Stimulated activated CD8-positive, alpha-beta memory T cell treated with anti-CD3 and anti-CD28 coated beads, Interleukin-7, amount 100 ng/mL, for 4 hours (primary cell): ENCODE data around the gene HIP1.
"Not testable (repeated sequence)": the region's sequence is repeated elsewhere in the genome, so short reads cannot be mapped to it uniquely, and the experiment has no call there.

Experiments used
- DNase-seq, 2 donors: peaks; one replicate each; pipeline ENCODE4 v3.0.0-alpha.2; 2020; ENCODE audit warnings: low read depth in 2 of 2

HIP1 gene

DNA sequence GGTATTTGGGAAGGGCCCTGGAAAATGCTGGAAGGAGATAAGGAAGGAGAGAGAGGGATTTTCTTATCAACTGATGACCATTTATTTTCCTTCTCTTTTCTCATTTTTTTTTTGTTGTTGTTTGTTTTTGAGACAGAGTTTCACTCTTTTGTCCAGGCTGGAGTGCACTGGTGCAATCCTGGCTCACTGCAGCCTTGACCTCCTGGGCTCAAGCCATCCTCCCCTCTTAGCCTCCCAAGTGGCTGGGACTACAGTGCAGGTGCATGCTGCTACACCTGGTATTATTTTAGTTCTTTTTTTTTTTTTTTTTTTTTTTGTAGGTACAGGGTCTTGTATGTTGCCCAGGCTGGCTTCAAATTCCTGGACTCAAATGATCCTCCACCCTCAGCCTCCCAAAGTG, 52.2 kb downstream of the HIP1 start:
- DNase-seq, result no peak

- not testable (repeated sequence) for DNase-seq
Measured at GRCh38 chr7:75682052-75682451, 56.7 kb downstream of the HIP1 start.

DNA sequence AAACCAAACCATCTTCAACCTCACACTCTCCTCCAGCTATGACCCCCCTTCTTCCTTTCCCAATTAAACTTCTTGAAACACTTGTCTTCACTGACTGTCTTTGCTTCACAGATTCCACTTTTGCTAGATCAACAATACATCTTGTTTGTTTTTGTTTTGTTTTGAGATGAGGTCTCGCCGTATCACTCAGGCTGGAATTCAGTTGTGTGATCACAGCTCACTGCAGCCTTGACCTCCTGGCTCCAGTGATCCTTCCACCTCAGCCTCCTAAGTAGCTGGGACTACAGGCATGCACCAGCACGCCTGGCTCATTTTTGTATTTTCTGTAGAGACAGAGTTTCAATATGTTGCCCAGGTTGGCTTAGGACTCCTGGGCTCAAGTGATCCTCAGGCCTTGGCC, 59.7 kb downstream of the HIP1 start:
- no peak for DNase-seq

GRCh38 chr7:75669579-75669978, 69.2 kb downstream of the HIP1 start:
- no peak for DNase-seq

DNA sequence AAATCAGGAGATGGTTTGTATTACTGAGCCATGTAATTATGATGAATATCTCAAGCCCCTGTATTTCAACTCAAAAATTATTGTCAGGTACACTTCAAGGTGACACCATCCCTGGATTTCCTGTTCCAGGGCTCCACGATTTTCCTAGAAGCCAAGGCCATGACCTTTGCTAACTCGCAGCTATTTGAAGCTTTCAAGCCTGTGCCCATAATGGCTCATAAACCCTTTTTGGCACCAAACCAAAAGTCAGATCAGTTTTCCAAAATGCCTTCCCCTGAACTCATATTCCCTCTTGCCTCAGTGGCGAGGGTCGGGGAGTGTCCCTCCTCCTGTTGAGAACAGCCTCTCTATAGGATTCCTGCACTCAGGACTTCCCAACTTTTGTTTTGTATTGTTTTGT, 70.8 kb downstream of the HIP1 start:
- no peak for DNase-seq

DNA sequence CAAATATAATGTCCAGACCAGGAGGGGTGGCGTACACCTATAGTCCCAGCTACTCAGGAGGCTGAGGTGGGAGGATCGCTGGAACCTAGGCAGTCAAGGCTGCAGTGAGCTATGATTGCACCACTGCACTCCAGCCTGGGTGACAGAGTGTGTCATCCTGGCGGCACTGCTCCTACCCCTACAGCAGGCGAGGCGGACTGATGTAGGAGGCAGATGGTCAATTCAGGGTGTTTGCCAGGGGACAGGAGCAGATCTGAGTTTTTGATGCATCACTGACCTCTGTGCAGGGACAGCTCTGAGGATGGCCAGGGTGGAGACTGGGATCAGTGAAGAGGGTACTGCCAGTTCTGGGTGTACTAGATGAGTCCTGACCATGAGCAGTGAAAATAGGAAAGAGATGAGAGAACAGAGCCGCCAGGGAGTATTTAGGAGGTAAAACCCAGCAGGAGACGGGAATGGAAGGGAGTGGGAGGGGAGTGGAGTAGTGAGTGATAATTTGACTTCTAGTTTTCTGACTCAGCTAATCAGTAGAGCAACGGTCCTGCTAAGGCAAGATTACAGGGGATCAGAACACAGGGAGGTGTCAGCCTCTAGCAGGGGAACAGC, 75.3 kb downstream of the HIP1 start:
- no peak for DNase-seq

- DNase-seq, result no peak
Measured at GRCh38 chr7:75662579-75663301, 76.0 kb downstream of the HIP1 start.

DNA sequence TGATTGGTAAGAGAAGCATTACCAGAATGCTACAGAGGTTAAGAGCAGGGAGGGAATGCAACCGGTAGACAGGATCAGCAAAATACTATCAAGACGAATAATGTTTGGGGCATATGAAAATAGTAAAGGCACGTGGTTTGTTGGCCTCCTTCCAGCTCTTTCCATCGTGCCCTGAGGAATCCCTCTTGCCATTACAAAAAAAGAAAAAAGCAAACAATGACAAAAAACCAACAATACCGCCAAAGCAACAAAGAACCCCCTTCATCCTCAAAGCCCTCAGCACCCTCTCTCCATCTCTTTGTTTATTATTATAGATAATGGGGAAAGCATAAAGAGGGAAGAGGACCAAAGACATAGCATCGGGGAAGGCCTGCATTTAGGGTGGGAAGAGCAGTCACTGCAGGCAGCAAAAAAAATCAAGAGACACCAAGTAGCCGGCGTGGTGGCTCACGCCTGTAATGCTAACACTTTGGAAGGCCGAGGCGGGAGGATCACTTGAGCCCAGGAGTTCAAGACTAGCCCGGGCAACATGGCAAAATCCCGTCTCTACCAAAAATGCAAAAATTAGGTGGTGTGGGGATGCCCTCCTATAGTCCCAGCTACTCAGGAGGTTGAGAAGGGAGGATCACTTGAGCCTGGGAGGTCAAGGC, 78.0 kb downstream of the HIP1 start:
- no peak for DNase-seq

- no peak for DNase-seq
Measured at GRCh38 chr7:75658802-75659201, 79.9 kb downstream of the HIP1 start.

DNA sequence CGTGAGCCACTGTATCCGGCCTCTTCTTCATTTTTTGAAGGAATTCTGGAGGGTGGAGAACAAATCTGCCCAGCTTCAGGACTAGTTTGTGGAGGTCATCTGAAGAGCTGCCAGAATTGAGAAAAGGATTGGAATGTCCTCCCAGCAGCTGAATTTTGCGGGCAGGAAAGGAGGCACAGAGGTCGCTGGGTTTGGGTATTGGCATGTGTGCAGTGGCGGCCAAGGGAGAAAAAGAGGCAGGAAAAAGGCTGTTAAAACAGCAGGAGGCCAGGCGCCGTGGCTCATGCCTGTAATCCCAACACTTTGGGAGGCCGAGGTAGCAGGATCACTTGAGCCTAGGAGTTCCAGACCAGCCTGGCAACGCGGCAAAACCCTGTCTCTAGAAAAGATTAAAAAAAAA, 80.4 kb downstream of the HIP1 start:
- no peak for DNase-seq

GRCh38 chr7:75657866-75658265, 80.9 kb downstream of the HIP1 start:
- DNase-seq, result no peak

GRCh38 chr7:75656740-75657139, 82.0 kb downstream of the HIP1 start:
- DNase-seq, result no peak

DNA sequence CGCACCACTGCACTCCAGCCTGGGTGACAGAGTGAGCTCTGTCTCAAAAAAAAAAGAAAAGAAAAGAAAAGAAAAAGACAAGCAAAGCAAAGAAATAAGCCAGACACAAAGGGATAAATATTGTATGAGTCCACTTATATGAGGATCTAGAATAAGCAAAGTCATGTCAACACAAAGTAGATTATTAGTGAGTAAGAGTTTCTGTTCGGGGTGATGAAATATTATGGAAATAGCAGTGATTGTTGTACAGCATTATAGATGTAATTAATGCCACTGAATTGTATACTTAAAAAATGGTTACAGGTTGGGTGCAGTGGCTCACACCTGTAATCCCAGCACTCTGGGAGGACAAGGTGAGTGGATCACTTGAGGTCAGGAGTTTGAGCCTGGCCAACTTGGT, 83.2 kb downstream of the HIP1 start:
- no peak for DNase-seq

DNA sequence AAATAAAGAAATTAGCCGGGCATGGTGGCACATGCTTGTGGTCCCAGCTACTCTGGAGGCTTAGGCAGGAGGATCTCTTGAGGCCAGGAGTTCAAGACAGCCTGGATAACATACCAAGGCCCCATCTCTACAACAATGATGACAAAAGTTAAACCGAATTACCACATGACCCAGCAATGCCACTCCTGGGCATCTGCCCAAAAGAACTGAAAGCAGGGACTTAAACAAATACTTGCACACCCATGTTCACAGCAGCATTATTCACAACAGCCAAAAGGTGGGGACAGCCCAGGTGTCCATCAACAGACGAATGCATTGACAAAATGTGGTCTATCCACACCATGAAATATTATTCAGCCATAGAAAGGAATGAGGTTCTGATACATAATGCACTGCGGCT, 83.9 kb downstream of the HIP1 start:
- no peak for DNase-seq

- DNase-seq, result no peak
Measured at GRCh38 chr7:75653651-75654050, 85.1 kb downstream of the HIP1 start.

DNA sequence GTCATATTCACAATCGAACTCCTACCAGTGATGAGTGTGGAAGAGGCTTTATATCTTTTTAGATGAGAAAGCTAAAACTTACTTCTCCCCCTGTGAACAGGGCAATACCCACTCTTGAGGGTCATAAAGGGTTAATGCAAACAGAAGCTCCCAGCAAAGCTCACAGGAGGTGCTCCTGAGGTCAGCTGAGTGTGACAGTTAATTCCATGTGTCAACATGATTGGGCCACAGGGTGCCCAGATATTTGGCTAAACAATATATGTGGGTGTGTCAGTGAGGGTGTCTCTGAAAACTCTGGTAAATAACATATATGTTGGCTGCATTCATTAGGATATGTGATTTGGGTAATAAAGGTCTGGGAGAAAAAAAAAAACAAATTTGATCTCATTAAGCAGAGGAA, 86.0 kb downstream of the HIP1 start:
- DNase-seq, result no peak

GRCh38 chr7:75650681-75651080, 88.1 kb downstream of the HIP1 start:
- no peak for DNase-seq

DNA sequence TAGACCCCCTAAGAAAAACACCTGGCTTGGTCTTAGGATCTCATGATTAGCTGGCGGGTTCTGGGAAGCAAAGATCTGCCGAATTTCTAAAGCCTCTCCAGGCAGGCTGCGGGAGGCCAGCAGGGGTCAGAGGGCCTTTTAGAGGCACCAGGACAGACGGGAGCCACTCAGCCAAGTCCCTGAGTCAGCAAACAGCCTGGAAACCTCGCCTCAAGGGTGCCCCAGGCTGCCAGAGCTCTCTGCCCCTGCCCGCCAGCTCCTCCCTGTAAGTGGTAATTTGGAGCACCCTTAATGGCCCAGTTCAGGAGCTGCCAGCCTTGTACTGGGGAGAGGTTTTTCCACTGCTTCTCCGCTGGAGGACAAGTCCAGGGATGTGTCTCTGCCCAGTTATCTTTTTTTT, 88.7 kb downstream of the HIP1 start:
- no peak for DNase-seq

- DNase-seq, result no peak
Measured at GRCh38 chr7:75649462-75649861, 89.3 kb downstream of the HIP1 start.

GRCh38 chr7:75647709-75648438, 90.9 kb downstream of the HIP1 start:
- no peak for DNase-seq

GRCh38 chr7:75646571-75647102, 92.1 kb downstream of the HIP1 start:
- DNase-seq, result no peak

- DNase-seq, result no peak
Measured at GRCh38 chr7:75645570-75645969, 93.2 kb downstream of the HIP1 start.
